ENCODE data around the gene CPZ. TPM values are rescaled to one million over a fixed set of nuclear protein-coding genes. Genes with fewer than 3 reads are reported as not detected.

CPZ gene
- total RNA-seq, 1 experiment from 2014 or later: 26.9 TPM

- H3K9me3 Mint-ChIP-seq: peaks cover 6% of the 10 kb centered on the region
- CTCF ChIA-PET: no interaction called here
- POLR2A ChIA-PET: no interaction called here
- peaks cover 7% of the 10 kb centered on the region; the same call in 1 of the 2 replicates for H3K4me1 Mint-ChIP-seq
- no peaks in the 10 kb centered on the region for H3K36me3 Mint-ChIP-seq
- H3K27ac Mint-ChIP-seq: no peak overlapping the region
- H3K4me3 Mint-ChIP-seq: no peak overlapping the region
- TF ChIP-seq ATF2 (CRISPR knock-in tag; IDR thresholded peaks at IDR 0.05; ENCODE audit: borderline replicate concordance, low read depth) (no peak), ZNF512 (CRISPR knock-in tag; IDR thresholded peaks at IDR 0.05; ENCODE audit: borderline replicate concordance) (no peak), USF1 (CRISPR knock-in tag; IDR thresholded peaks at IDR 0.05) (no peak), ELF4 (CRISPR knock-in tag; IDR thresholded peaks at IDR 0.05; ENCODE audit: low read depth) (no peak)
- TF ChIP-seq, protein P1, sequence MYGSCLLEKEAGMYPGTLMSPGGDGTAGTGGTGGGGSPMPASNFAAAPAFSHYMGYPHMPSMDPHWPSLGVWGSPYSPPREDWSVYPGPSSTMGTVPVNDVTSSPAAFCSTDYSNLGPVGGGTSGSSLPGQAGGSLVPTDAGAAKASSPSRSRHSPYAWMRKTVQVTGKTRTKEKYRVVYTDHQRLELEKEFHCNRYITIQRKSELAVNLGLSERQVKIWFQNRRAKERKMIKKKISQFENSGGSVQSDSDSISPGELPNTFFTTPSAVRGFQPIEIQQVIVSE (CRISPR knock-in tag; IDR thresholded peaks at IDR 0.05; ENCODE audit: borderline replicate concordance): no peak
- H3K27me3 Mint-ChIP-seq (ENCODE audit: low read depth): peaks cover 6% of the 10 kb centered on the region
- DNase-seq (ENCODE audit: low spot score) (no peak), ATAC-seq (no peak)
These were observed 64.3 kb downstream of the CPZ start for GRCh38 chr4:8656711-8657380.

GRCh38 chr4:8657381-8658088 is 65.0 kb downstream of the CPZ start:
- CTCF ChIA-PET: no interaction called here
- ATAC-seq: no peak
- Mint-ChIP-seq H3K27ac (no peak overlapping the region), H3K27me3 (ENCODE audit: low read depth) (peaks cover 13% of the 10 kb centered on the region), H3K4me3 (no peak overlapping the region), H3K9me3 (peaks cover 6% of the 10 kb centered on the region), H3K36me3 (no peaks in the 10 kb centered on the region), H3K4me1 (peaks cover 7% of the 10 kb centered on the region; the same call in 1 of the 2 replicates)
- DNase-seq (ENCODE audit: low spot score): no peak
- POLR2A ChIA-PET: no interaction called here
- TF ChIP-seq TEAD4 (CRISPR knock-in tag; IDR thresholded peaks at IDR 0.05): no peak
- TF ChIP-seq, protein P2, sequence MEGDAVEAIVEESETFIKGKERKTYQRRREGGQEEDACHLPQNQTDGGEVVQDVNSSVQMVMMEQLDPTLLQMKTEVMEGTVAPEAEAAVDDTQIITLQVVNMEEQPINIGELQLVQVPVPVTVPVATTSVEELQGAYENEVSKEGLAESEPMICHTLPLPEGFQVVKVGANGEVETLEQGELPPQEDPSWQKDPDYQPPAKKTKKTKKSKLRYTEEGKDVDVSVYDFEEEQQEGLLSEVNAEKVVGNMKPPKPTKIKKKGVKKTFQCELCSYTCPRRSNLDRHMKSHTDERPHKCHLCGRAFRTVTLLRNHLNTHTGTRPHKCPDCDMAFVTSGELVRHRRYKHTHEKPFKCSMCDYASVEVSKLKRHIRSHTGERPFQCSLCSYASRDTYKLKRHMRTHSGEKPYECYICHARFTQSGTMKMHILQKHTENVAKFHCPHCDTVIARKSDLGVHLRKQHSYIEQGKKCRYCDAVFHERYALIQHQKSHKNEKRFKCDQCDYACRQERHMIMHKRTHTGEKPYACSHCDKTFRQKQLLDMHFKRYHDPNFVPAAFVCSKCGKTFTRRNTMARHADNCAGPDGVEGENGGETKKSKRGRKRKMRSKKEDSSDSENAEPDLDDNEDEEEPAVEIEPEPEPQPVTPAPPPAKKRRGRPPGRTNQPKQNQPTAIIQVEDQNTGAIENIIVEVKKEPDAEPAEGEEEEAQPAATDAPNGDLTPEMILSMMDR (IDR thresholded peaks at IDR 0.05): no peak
- TF ChIP-seq, protein P3, sequence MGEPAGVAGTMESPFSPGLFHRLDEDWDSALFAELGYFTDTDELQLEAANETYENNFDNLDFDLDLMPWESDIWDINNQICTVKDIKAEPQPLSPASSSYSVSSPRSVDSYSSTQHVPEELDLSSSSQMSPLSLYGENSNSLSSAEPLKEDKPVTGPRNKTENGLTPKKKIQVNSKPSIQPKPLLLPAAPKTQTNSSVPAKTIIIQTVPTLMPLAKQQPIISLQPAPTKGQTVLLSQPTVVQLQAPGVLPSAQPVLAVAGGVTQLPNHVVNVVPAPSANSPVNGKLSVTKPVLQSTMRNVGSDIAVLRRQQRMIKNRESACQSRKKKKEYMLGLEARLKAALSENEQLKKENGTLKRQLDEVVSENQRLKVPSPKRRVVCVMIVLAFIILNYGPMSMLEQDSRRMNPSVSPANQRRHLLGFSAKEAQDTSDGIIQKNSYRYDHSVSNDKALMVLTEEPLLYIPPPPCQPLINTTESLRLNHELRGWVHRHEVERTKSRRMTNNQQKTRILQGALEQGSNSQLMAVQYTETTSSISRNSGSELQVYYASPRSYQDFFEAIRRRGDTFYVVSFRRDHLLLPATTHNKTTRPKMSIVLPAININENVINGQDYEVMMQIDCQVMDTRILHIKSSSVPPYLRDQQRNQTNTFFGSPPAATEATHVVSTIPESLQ (CRISPR knock-in tag; IDR thresholded peaks at IDR 0.05): no peak
- no peak for TF ChIP-seq TEAD1 (CRISPR knock-in tag; IDR thresholded peaks at IDR 0.05)
- TF ChIP-seq USF1 (CRISPR knock-in tag; IDR thresholded peaks at IDR 0.05): no peak
- TF ChIP-seq ZSCAN18 (CRISPR knock-in tag; IDR thresholded peaks at IDR 0.05): no peak
- TF ChIP-seq RORB (CRISPR knock-in tag; IDR thresholded peaks at IDR 0.05): no peak
- no peak for TF ChIP-seq ZNF396 (CRISPR knock-in tag; IDR thresholded peaks at IDR 0.05; ENCODE audit: borderline replicate concordance)
- TF ChIP-seq, protein P4, sequence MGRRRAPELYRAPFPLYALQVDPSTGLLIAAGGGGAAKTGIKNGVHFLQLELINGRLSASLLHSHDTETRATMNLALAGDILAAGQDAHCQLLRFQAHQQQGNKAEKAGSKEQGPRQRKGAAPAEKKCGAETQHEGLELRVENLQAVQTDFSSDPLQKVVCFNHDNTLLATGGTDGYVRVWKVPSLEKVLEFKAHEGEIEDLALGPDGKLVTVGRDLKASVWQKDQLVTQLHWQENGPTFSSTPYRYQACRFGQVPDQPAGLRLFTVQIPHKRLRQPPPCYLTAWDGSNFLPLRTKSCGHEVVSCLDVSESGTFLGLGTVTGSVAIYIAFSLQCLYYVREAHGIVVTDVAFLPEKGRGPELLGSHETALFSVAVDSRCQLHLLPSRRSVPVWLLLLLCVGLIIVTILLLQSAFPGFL (CRISPR knock-in tag; IDR thresholded peaks at IDR 0.05; ENCODE audit: borderline replicate concordance): no peak
- TF ChIP-seq GTF2I (CRISPR knock-in tag; conservative IDR thresholded peaks at IDR 0.05): no peak
- TF ChIP-seq, protein P5, sequence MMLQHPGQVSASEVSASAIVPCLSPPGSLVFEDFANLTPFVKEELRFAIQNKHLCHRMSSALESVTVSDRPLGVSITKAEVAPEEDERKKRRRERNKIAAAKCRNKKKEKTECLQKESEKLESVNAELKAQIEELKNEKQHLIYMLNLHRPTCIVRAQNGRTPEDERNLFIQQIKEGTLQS (CRISPR knock-in tag; conservative IDR thresholded peaks at IDR 0.05): no peak
- TF ChIP-seq ZNF416 (CRISPR knock-in tag; IDR thresholded peaks at IDR 0.05): no peak
